Activated CD4-positive, alpha-beta T cell treated with anti-CD3 and anti-CD28 coated beads, Interleukin-2, amount 50 U/mL, for 4 hours (primary cell): Measurements from ENCODE around the gene GREB1L.

Source experiments
- DNase-seq, 2 experiments: peaks; one replicate each; pipeline ENCODE4 v3.0.0-alpha.2; 2020

Gene GREB1L

GRCh38 chr18:21383031-21383430 is 141.0 kb downstream of the GREB1L start:
- DNase-seq = no peak

GRCh38 chr18:21386523-21387240 is 144.7 kb downstream of the GREB1L start:
- no peak for DNase-seq

- DNase-seq = no peak
Measured at GRCh38 chr18:21387886-21388285, 145.9 kb downstream of the GREB1L start.

- DNase-seq = no peak
Measured at GRCh38 chr18:21389283-21389682, 147.3 kb downstream of the GREB1L start.

GRCh38 chr18:21389903-21390302 is 147.9 kb downstream of the GREB1L start:
- DNase-seq = no peak

GRCh38 chr18:21391074-21391673 is 149.1 kb downstream of the GREB1L start:
- DNase-seq = no peak

- no peak for DNase-seq
Measured at GRCh38 chr18:21393986-21394385, 152.0 kb downstream of the GREB1L start.

- DNase-seq = no peak
Measured at GRCh38 chr18:21398121-21398520, 156.1 kb downstream of the GREB1L start.

- DNase-seq = no peak
Measured at GRCh38 chr18:21402272-21402671, 160.2 kb downstream of the GREB1L start.

- DNase-seq = no peak
Measured at GRCh38 chr18:21404426-21404825, 162.4 kb downstream of the GREB1L start.

- DNase-seq = no peak
Measured at GRCh38 chr18:21406116-21406515, 164.1 kb downstream of the GREB1L start.

- no peak for DNase-seq
Measured at GRCh38 chr18:21408681-21409080, 166.6 kb downstream of the GREB1L start.

GRCh38 chr18:21433436-21433835 is 191.4 kb downstream of the GREB1L start:
- no peak for DNase-seq

GRCh38 chr18:21439431-21439846 is 197.4 kb downstream of the GREB1L start:
- DNase-seq = no peak

GRCh38 chr18:21441670-21442069 is 199.6 kb downstream of the GREB1L start:
- no peak for DNase-seq

GRCh38 chr18:21443776-21444464 is 201.9 kb downstream of the GREB1L start:
- no peak for DNase-seq

GRCh38 chr18:21444465-21445212 is 202.6 kb downstream of the GREB1L start:
- no peak for DNase-seq

GRCh38 chr18:21448299-21448698 is 206.3 kb downstream of the GREB1L start:
- no peak for DNase-seq

GRCh38 chr18:21449367-21450290 is 207.6 kb downstream of the GREB1L start:
- DNase-seq = no peak

GRCh38 chr18:21450503-21450902 is 208.5 kb downstream of the GREB1L start:
- DNase-seq = no peak

GRCh38 chr18:21450913-21451312 is 208.9 kb downstream of the GREB1L start:
- DNase-seq = no peak

- DNase-seq = no peak
Measured at GRCh38 chr18:21451851-21452250, 209.8 kb downstream of the GREB1L start.
